Loucy (cell line): ENCODE results near the gene HYLS1.

Source experiments
- EZH2phosphoT487 ChIP-seq: fragments of 200-600 bp; IDR thresholded peaks from 2 replicates; pipeline ENCODE4 v1.6.1; 2018; ENCODE audit warnings: antibody characterized with exemption, mild to moderate bottlenecking, moderate library complexity, borderline replicate concordance
- TF ChIP-seq, protein P1 (sequence below): fragments of 200-600 bp; sonication (generic); conservative IDR thresholded peaks from 2 replicates; pipeline ENCODE4 v1.5.1; 2014; ENCODE audit warnings: mild to moderate bottlenecking, antibody characterized with exemption, low read length

DNA sequence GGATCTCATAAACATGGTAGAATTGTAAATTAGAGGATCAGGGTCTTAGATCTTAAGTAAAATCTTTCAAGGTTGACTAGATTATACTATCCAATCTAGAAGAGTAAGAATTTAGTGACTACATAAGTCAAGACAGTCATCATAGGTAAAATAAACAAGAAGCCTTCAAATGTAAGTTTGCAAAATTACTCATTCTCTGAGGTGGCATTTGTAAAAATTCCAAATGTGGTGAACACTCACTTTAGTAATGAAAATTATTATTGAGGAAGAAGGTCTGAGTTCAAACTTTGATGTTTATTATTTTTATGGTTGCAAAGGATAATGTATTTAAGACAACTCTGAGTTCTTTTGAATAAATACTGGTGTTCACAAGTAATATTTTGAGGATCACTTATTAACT lies 4.6 kb downstream of the HYLS1 start:
- TF ChIP-seq, protein P1, sequence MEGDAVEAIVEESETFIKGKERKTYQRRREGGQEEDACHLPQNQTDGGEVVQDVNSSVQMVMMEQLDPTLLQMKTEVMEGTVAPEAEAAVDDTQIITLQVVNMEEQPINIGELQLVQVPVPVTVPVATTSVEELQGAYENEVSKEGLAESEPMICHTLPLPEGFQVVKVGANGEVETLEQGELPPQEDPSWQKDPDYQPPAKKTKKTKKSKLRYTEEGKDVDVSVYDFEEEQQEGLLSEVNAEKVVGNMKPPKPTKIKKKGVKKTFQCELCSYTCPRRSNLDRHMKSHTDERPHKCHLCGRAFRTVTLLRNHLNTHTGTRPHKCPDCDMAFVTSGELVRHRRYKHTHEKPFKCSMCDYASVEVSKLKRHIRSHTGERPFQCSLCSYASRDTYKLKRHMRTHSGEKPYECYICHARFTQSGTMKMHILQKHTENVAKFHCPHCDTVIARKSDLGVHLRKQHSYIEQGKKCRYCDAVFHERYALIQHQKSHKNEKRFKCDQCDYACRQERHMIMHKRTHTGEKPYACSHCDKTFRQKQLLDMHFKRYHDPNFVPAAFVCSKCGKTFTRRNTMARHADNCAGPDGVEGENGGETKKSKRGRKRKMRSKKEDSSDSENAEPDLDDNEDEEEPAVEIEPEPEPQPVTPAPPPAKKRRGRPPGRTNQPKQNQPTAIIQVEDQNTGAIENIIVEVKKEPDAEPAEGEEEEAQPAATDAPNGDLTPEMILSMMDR = no peak
- TF ChIP-seq EZH2phosphoT487 = no peak
